K562 (cell line): ENCODE data around the gene RERE. TPM values are rescaled to one million over a fixed set of nuclear protein-coding genes. Genes with fewer than 3 reads are reported as not detected.

Source experiments
- EP300 ChIP-seq: IDR thresholded peaks from 2 replicates; pipeline ENCODE4 v1.6.1; 2012; ENCODE audit warnings: low read length, improper control_type of control experiment
- ETV1 ChIP-seq: fragments of 450-650 bp; conservative IDR thresholded peaks from 2 replicates; pipeline ENCODE4 v1.6.1; 2016; ENCODE audit warnings: missing genetic modification characterization, control low read depth, low read depth, missing compliant biosample characterization
- EWSR1 ChIP-seq: fragments of 450-650 bp; IDR thresholded peaks from 2 replicates; pipeline ENCODE4 v1.6.1; 2018; ENCODE audit warnings: borderline replicate concordance, mild to moderate bottlenecking, low read depth, moderate library complexity; ENCODE audit not compliant: partially characterized antibody
- HDGF ChIP-seq: fragments of 450-650 bp; IDR thresholded peaks from 2 replicates; pipeline ENCODE4 v1.6.1; 2016
- SETDB1 ChIP-seq: IDR thresholded peaks from one replicate; pipeline ENCODE4 v1.6.1; 2012; ENCODE audit warnings: low read length, control low read depth, inconsistent platforms
- ZC3H8 ChIP-seq: fragments of 450-650 bp; IDR thresholded peaks from 2 replicates; pipeline ENCODE4 v1.6.1; 2017
- ZNF507 ChIP-seq: conservative IDR thresholded peaks from 2 replicates; pipeline ENCODE4 v1.6.1; 2017; ENCODE audit warnings: missing genetic modification characterization, missing compliant biosample characterization
- polyA plus RNA-seq, 8 experiments: library from polyadenylated mRNA; depleted of rRNA in 4 of 8; stranded (reverse) in 5 of 8; unstranded in 3 of 8; fragments of >200 nt; fragmentation: Nextera tagmentation in 2 of 8; fragmentation: Illumina TruSeq in 1 of 8; extraction: Ambion mirVana in 2 of 8; extraction: Trizol in 1 of 8; gene quantifications; 2 replicates each; pipeline versions ENCODE4 v1.2.1 to v1.2.3, GENCODE V29; 2011 to 2014; ENCODE audit warnings: inconsistent platforms in 1 of 8, missing spikeins in 1 of 8
- total RNA-seq, 7 experiments: library from RNA; depleted of rRNA in 6 of 7; stranded (reverse); fragments of >200 nt in 6 of 7; fragmentation: Illumina TruSeq in 2 of 7; extraction: Trizol in 2 of 7; gene quantifications; 2 replicates each; pipeline versions ENCODE4 v1.2.1 to v1.2.3, GENCODE V29; 2011 to 2021; ENCODE audit warnings: low replicate concordance in 1 of 7
- TF ChIP-seq, protein P1 (sequence below): fragments of 250-450 bp; sonication (Bioruptor Pico); IDR thresholded peaks from 2 replicates; pipeline ENCODE4 v1.5.0; 2021; ENCODE audit warnings: mild to moderate bottlenecking, moderate library complexity
- TF ChIP-seq, protein P2 (sequence below): fragments of 450-650 bp; formaldehyde crosslinking; IDR thresholded peaks from 2 replicates; pipeline ENCODE4 v1.4.0; 2020; ENCODE audit warnings: mild to moderate bottlenecking, moderate library complexity
- TF ChIP-seq, protein P3 (sequence below): sonication (generic); formaldehyde crosslinking; IDR thresholded peaks from 2 replicates; pipeline ENCODE4 v1.8.1; 2022; ENCODE audit warnings: missing genetic modification reagents

RERE gene
- total and polyA plus RNA-seq, 9 of the 15 experiments (the other 6 are each of a cell fraction or from before 2014, with no cell fraction given): 3.0 to 51.5 (median 13.4) TPM

DNA sequence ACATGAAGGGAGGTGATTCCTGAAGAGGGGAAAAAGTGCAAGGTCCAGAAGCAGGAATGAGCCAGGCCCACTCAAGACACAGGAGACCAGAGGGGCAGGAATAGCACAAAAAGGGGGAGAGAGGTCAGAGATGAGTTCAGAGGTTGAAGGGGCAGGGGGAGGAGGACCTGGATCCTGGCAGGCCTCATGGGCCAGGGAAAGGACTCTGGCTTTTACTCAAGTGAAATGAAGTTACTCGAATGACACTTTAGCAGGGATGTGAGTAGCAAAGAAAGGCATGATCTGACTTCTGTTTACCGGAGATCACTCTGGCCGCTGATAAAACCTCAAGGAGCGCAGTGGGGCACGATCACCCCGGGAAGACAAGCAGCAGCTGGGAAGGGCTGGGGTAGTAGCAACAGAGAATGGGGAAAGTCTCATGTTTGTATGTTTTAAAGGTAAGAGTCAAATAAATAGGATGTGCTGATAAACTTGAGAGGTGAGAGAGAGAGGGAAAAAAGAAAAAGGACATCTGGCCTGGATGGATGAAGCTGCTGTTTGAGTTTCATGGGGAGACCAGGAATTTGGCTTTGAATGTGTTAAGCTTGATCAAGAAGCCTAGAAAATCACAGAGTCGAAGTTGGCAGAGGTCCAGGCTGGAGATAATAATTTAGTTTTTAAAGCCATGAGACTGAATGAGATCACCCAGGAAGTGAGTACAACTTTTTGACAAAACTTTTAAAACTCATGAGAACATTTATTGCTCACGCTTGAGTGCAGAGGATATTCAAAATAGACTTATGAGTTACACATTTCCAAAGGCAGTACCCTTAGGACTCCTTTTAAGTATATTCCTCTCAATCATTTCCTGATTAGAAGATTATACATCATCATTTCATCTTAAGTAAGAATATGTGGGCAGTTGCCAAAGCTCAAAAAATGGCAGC, 156.0 kb downstream of the RERE start (continued):
- TF ChIP-seq ZNF507 (tag): no peak
- 0 out of 2 replicates have a peak, but pooled peaks have one; percentile 36 for TF ChIP-seq HDGF
- no peak for TF ChIP-seq SETDB1
- no peak for TF ChIP-seq EWSR1
- TF ChIP-seq, protein P1, sequence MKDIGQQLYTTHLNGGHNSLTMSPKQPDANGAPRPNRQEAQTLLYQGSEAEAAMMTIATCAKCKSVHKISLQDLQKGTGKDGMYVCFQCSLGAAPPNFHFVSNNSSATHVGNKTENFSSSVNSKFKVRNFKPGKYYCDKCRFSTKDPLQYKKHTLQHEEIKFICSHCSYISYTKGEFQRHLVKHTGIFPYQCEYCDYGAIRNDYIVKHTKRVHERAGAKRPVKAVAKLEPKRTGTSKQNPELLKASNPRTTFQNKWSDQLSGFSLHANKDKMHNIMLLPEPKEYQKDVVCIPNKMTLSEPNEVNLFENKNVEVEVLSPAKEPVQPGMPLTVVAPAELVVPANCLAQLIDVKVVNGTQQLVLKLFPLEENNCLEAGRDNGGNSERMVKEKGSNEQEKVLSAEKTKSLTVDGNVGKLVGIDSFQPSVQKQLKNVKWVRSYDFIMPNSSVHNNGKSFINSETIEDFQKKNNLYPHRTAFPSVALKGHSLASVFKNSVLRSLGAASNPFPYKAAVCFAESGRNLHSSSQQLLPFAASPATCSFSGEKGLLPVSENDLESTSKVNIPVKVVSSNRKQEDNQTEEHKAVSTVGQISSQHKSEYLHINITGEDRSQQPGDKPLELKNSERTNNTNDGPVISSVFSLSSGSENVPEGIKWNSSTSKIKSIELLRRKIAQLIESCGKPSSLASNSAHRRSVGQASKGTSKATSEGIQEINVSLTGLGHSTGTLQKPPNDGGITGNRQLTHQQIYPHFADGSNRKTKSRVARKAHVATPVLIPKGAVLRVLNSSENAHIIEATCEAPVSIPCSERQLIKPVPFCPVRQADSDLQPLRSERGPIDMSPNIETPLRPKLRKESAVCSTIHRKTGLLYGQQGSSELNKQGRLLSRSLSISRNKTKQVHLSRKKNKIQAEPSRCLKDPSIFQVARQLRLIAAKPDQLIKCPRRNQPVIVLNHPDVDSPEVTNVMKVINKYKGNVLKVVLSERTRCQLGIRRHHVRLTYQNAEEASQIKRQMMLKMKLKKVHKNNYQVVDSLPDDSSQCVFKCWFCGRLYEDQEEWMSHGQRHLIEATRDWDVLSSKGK (CRISPR knock-in tag): no peak
- TF ChIP-seq, protein P2, sequence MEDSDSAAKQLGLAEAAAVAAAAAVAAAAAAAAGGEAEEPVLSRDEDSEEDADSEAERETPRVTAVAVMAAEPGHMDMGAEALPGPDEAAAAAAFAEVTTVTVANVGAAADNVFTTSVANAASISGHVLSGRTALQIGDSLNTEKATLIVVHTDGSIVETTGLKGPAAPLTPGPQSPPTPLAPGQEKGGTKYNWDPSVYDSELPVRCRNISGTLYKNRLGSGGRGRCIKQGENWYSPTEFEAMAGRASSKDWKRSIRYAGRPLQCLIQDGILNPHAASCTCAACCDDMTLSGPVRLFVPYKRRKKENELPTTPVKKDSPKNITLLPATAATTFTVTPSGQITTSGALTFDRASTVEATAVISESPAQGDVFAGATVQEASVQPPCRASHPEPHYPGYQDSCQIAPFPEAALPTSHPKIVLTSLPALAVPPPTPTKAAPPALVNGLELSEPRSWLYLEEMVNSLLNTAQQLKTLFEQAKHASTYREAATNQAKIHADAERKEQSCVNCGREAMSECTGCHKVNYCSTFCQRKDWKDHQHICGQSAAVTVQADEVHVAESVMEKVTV (CRISPR knock-in tag): no peak
- TF ChIP-seq ETV1 (tag): peak; percentile 40
- TF ChIP-seq ZC3H8: no peak
- TF ChIP-seq EP300: no peak
- TF ChIP-seq, protein P3, sequence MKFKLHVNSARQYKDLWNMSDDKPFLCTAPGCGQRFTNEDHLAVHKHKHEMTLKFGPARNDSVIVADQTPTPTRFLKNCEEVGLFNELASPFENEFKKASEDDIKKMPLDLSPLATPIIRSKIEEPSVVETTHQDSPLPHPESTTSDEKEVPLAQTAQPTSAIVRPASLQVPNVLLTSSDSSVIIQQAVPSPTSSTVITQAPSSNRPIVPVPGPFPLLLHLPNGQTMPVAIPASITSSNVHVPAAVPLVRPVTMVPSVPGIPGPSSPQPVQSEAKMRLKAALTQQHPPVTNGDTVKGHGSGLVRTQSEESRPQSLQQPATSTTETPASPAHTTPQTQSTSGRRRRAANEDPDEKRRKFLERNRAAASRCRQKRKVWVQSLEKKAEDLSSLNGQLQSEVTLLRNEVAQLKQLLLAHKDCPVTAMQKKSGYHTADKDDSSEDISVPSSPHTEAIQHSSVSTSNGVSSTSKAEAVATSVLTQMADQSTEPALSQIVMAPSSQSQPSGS: no peak
